ENCODE data around the gene KAT6B.
"Not testable (repeated sequence)": the region's sequence is repeated elsewhere in the genome, so short reads cannot be mapped to it uniquely, and the experiment has no call there.

KAT6B gene

GRCh38 chr10:74890460-74890859 lies 64.1 kb downstream of the KAT6B start:
- DNase-seq (ENCODE audit: low spot score) = no peak

- no peak for DNase-seq (ENCODE audit: low spot score)
Observed at GRCh38 chr10:74891053-74891452, 64.7 kb downstream of the KAT6B start.

- DNase-seq (ENCODE audit: low spot score) = no peak
Observed at GRCh38 chr10:74892839-74893238, 66.4 kb downstream of the KAT6B start.

- DNase-seq (ENCODE audit: low spot score) = not testable (repeated sequence)
Observed at GRCh38 chr10:74893329-74893728, 66.9 kb downstream of the KAT6B start.

- DNase-seq (ENCODE audit: low spot score) = no peak
Observed at GRCh38 chr10:74896788-74897527, 70.6 kb downstream of the KAT6B start.

GRCh38 chr10:74898201-74898976 lies 72.0 kb downstream of the KAT6B start:
- no peak for DNase-seq (ENCODE audit: low spot score)

- DNase-seq (ENCODE audit: low spot score) = no peak
Observed at GRCh38 chr10:74900297-74900696, 73.9 kb downstream of the KAT6B start.

GRCh38 chr10:74901301-74901700 lies 74.9 kb downstream of the KAT6B start:
- DNase-seq (ENCODE audit: low spot score) = no peak

GRCh38 chr10:74901867-74902450 lies 75.6 kb downstream of the KAT6B start:
- DNase-seq (ENCODE audit: low spot score) = no peak

- no peak for DNase-seq (ENCODE audit: low spot score)
Observed at GRCh38 chr10:74903491-74903890, 77.1 kb downstream of the KAT6B start.

- DNase-seq (ENCODE audit: low spot score) = no peak
Observed at GRCh38 chr10:74906611-74907198, 80.3 kb downstream of the KAT6B start.

- DNase-seq (ENCODE audit: low spot score) = no peak
Observed at GRCh38 chr10:74909670-74910069, 83.3 kb downstream of the KAT6B start.

- no peak for DNase-seq (ENCODE audit: low spot score)
Observed at GRCh38 chr10:74910241-74910975, 84.0 kb downstream of the KAT6B start.

GRCh38 chr10:74910976-74911350 lies 84.6 kb downstream of the KAT6B start:
- DNase-seq (ENCODE audit: low spot score) = no peak

- no peak for DNase-seq (ENCODE audit: low spot score)
Observed at GRCh38 chr10:74912182-74912581, 85.8 kb downstream of the KAT6B start.

GRCh38 chr10:74912682-74913081 lies 86.3 kb downstream of the KAT6B start:
- no peak for DNase-seq (ENCODE audit: low spot score)

- no peak for DNase-seq (ENCODE audit: low spot score)
Observed at GRCh38 chr10:74913377-74913979, 87.1 kb downstream of the KAT6B start.

GRCh38 chr10:74916283-74916682 lies 89.9 kb downstream of the KAT6B start:
- DNase-seq (ENCODE audit: low spot score) = no peak

- no peak for DNase-seq (ENCODE audit: low spot score)
Observed at GRCh38 chr10:74917481-74918077, 91.2 kb downstream of the KAT6B start.

GRCh38 chr10:74919671-74920070 lies 93.3 kb downstream of the KAT6B start:
- DNase-seq (ENCODE audit: low spot score) = no peak

- not testable (repeated sequence) for DNase-seq (ENCODE audit: low spot score)
Observed at GRCh38 chr10:74921070-74921469, 94.7 kb downstream of the KAT6B start.

Measured in ecto neural progenitor cell (in vitro differentiated cells).